ENCODE measurements around the gene TP73.
"Not testable (repeated sequence)": the region's sequence is repeated elsewhere in the genome, so short reads cannot be mapped to it uniquely, and the experiment has no call there.

TP73 gene

GRCh38 chr1:3711381-3711779 is 59.1 kb downstream of the TP73 start:
- TF ChIP-seq ZNF274 (IDR thresholded peaks at IDR 0.05; ENCODE audit: low read depth, low read length), result no peak
- H3K4me3 ChIP-seq (ENCODE audit: low read length), result no peak overlapping the region

- no peak overlapping the region for H3K4me3 ChIP-seq (ENCODE audit: low read length)
- TF ChIP-seq ZNF274 (IDR thresholded peaks at IDR 0.05; ENCODE audit: low read depth, low read length), result no peak
Observed at GRCh38 chr1:3711780-3712451, 59.6 kb downstream of the TP73 start.

GRCh38 chr1:3712573-3713535 is 60.5 kb downstream of the TP73 start:
- no peak overlapping the region for H3K4me3 ChIP-seq (ENCODE audit: low read length)
- no peak for TF ChIP-seq ZNF274 (IDR thresholded peaks at IDR 0.05; ENCODE audit: low read depth, low read length)

- no peak for TF ChIP-seq ZNF274 (IDR thresholded peaks at IDR 0.05; ENCODE audit: low read depth, low read length)
- no peak overlapping the region for H3K4me3 ChIP-seq (ENCODE audit: low read length)
Observed at GRCh38 chr1:3713840-3714239, 61.5 kb downstream of the TP73 start.

GRCh38 chr1:3714284-3714741 is 62.0 kb downstream of the TP73 start:
- H3K4me3 ChIP-seq (ENCODE audit: low read length), result no peak overlapping the region

GRCh38 chr1:3714814-3715213 is 62.5 kb downstream of the TP73 start:
- no peak overlapping the region for H3K4me3 ChIP-seq (ENCODE audit: low read length)
- no peak for TF ChIP-seq ZNF274 (IDR thresholded peaks at IDR 0.05; ENCODE audit: low read depth, low read length)

More at GRCh38 chr1:3714284-3714741, 62.0 kb downstream of the TP73 start:
- no peak for TF ChIP-seq ZNF274 (IDR thresholded peaks at IDR 0.05; ENCODE audit: low read depth, low read length)

GRCh38 chr1:3716351-3716750 is 64.0 kb downstream of the TP73 start:
- no peak for TF ChIP-seq ZNF274 (IDR thresholded peaks at IDR 0.05; ENCODE audit: low read depth, low read length)
- no peak overlapping the region for H3K4me3 ChIP-seq (ENCODE audit: low read length)

GRCh38 chr1:3717041-3717714 is 64.9 kb downstream of the TP73 start:
- no peak overlapping the region for H3K4me3 ChIP-seq (ENCODE audit: low read length)
- no peak for TF ChIP-seq ZNF274 (IDR thresholded peaks at IDR 0.05; ENCODE audit: low read depth, low read length)

- no peak for TF ChIP-seq ZNF274 (IDR thresholded peaks at IDR 0.05; ENCODE audit: low read depth, low read length)
- no peak overlapping the region for H3K4me3 ChIP-seq (ENCODE audit: low read length)
Observed at GRCh38 chr1:3717715-3718601, 65.6 kb downstream of the TP73 start.

- TF ChIP-seq ZNF274 (IDR thresholded peaks at IDR 0.05; ENCODE audit: low read depth, low read length), result no peak
- H3K4me3 ChIP-seq (ENCODE audit: low read length), result no peak overlapping the region
Observed at GRCh38 chr1:3718764-3719163, 66.4 kb downstream of the TP73 start.

- no peak overlapping the region for H3K4me3 ChIP-seq (ENCODE audit: low read length)
- TF ChIP-seq ZNF274 (IDR thresholded peaks at IDR 0.05; ENCODE audit: low read depth, low read length), result no peak
Observed at GRCh38 chr1:3721955-3722465, 69.7 kb downstream of the TP73 start.

- no peak for TF ChIP-seq ZNF274 (IDR thresholded peaks at IDR 0.05; ENCODE audit: low read depth, low read length)
- H3K4me3 ChIP-seq (ENCODE audit: low read length), result no peak overlapping the region
Observed at GRCh38 chr1:3722846-3723245, 70.5 kb downstream of the TP73 start.

- H3K4me3 ChIP-seq (ENCODE audit: low read length), result not testable (repeated sequence)
Observed at GRCh38 chr1:3724416-3725030, 72.2 kb downstream of the TP73 start.

Data from GM08714 (cell line).